Thoracic aorta (tissue), 2 donors: ENCODE data around the gene TXNIP. TPM values are rescaled to one million over a fixed set of nuclear protein-coding genes. Genes with fewer than 3 reads are reported as not detected.

ENCODE experiments used
- ATAC-seq: fragments of 150-250 bp; one replicate; pipeline ENCODE4 v1.8.0; 2017; ENCODE audit warnings: low read depth; ENCODE audit not compliant: insufficient number of reproducible peaks, low FRiP score
- DNase-seq: peaks from one replicate; pipeline ENCODE4 v3.0.0-alpha.2; 2020; ENCODE audit warnings: low spot score
- H3K27ac ChIP-seq, 2 donors: fragments of 200-600 bp; sonication (generic); 1 replicate in 1 of 2; 2 replicates in 1 of 2; pipeline ENCODE4 v1.5.1; 2016; ENCODE audit warnings: mild to moderate bottlenecking in 2 of 2, moderate library complexity in 2 of 2
- H3K27me3 ChIP-seq: fragments of 200-600 bp; sonication (generic); replicated peaks from 2 replicates; pipeline ENCODE4 v1.6.0; 2016; ENCODE audit warnings: mild to moderate bottlenecking; ENCODE audit not compliant: insufficient read depth
- H3K36me3 ChIP-seq: fragments of 200-600 bp; sonication (generic); one replicate; pipeline ENCODE4 v1.5.1; 2016
- H3K4me1 ChIP-seq, 2 donors: fragments of 200-600 bp; sonication (generic); 1 replicate in 1 of 2; 2 replicates in 1 of 2; pipeline versions ENCODE4 v1.5.1 to v1.6.0; 2016; ENCODE audit warnings: low read depth in 2 of 2, mild to moderate bottlenecking in 1 of 2; ENCODE audit not compliant: control insufficient read depth in 1 of 2
- H3K4me3 ChIP-seq: fragments of 200-600 bp; sonication (generic); 2 replicates; pipeline ENCODE4 v1.5.1; 2016; ENCODE audit warnings: mild to moderate bottlenecking
- H3K9me3 ChIP-seq: fragments of 200-600 bp; sonication (generic); 2 replicates; pipeline ENCODE4 v1.5.1; 2016
- total RNA-seq, 2 donors: library from RNA; depleted of rRNA; stranded (reverse); fragments of >200 nt; gene quantifications; one replicate each; pipeline versions ENCODE4 v1.1.0 to v1.2.3, GENCODE V29; 2016
- TF ChIP-seq, protein P1 (sequence below): fragments of 200-600 bp; sonication (generic); IDR thresholded peaks from one replicate; pipeline ENCODE4 v1.5.1; 2019; ENCODE audit warnings: antibody characterized with exemption

The TXNIP gene
- total RNA-seq, 2 donors from 2014 or later, result 423 to 622 TPM

DNA sequence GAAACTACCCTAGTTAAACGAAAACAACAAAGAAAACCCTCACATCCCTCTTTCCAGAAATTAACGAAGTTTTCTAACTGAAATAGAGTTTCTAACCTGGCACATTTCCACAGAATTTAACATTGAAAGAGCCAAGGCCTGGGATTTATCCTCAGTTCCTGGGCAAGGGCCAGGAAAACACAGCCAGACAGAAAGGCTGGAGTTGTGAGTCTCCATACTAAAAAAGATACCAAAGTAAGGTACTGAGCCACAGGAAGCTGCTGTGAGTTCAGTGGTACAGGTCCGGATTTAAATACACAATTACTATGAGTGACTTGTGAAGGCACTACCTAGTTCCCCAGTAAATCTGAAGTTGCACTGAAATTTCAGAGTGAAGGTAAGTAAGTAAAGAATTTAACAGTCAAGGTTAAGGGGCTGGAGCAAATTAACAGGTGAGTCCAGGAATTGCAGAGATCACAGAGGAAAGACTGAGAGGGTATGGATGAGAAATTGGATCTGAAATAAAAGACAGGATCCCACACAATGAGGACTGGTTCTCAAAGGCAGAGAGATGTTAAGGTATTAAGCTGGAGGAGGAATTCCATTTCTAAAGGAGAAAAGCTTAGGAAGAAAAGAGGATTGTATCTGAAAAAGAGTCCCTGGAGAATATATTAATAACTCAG is 39.5 kb downstream of the TXNIP start:
- no peaks in the 10 kb centered on the region for H3K27me3 ChIP-seq
- TF ChIP-seq, protein P1, sequence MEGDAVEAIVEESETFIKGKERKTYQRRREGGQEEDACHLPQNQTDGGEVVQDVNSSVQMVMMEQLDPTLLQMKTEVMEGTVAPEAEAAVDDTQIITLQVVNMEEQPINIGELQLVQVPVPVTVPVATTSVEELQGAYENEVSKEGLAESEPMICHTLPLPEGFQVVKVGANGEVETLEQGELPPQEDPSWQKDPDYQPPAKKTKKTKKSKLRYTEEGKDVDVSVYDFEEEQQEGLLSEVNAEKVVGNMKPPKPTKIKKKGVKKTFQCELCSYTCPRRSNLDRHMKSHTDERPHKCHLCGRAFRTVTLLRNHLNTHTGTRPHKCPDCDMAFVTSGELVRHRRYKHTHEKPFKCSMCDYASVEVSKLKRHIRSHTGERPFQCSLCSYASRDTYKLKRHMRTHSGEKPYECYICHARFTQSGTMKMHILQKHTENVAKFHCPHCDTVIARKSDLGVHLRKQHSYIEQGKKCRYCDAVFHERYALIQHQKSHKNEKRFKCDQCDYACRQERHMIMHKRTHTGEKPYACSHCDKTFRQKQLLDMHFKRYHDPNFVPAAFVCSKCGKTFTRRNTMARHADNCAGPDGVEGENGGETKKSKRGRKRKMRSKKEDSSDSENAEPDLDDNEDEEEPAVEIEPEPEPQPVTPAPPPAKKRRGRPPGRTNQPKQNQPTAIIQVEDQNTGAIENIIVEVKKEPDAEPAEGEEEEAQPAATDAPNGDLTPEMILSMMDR, result no peak
- ATAC-seq, result no peak
- no peak for DNase-seq
- H3K4me3 ChIP-seq, result peak overlapping the region; percentile 85
- H3K36me3 ChIP-seq, result no peaks in the 10 kb centered on the region
- peak overlapping the region; percentile 82 to 93 for H3K27ac ChIP-seq
- peaks cover 27 to 56% of the 10 kb centered on the region in 2 donors for H3K4me1 ChIP-seq
- H3K9me3 ChIP-seq, result no peaks in the 10 kb centered on the region

DNA sequence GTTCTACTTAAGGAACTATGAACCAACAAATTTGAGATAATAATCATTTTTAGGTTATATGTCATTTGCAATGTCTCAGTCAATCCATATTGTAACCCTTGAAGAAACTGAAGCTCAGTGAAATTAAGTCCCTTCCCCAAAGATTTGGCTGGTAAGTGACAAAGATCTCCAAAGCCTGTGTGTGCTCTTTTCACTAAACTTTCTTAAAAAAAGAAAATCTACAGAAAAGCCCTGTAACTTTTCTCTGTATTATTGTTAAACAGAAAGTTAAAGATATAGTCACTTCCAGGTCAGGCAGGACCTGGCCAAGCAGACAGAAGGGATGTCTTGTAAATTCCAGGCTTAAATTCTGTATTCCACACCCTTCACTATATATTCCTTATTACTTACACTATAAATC is 40.0 kb downstream of the TXNIP start:
- H3K4me1 ChIP-seq, result peaks cover 31 to 62% of the 10 kb centered on the region in 2 donors
- no peak for ATAC-seq
- TF ChIP-seq, protein P1, result no peak
- H3K4me3 ChIP-seq, result peak overlapping the region; percentile 85
- peak overlapping the region; percentile 82 to 93 for H3K27ac ChIP-seq
- H3K36me3 ChIP-seq, result no peaks in the 10 kb centered on the region
- DNase-seq, result no peak
- H3K27me3 ChIP-seq, result no peaks in the 10 kb centered on the region
- H3K9me3 ChIP-seq, result no peaks in the 10 kb centered on the region

DNA sequence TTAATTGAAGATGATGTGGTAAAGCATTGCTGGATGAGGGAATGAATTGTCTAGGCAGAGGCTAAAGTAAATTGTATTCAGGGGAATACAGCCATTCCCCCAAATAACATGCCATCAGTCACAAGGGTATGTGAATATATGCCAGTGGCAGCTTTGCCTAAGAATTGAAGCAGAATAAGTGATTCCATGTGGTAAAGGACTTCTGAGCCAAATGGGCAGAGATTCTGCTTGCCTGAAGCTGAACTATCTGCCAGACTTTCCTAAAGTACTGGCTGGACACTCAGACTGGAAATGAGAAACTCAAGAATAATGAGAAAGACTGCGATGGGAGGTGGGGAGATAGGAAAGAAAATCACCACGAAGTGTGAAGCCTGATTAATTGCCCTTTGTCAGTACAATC is 40.9 kb downstream of the TXNIP start:
- ATAC-seq (no peak), DNase-seq (no peak)
- no peaks in the 10 kb centered on the region for H3K9me3 ChIP-seq
- H3K4me1 ChIP-seq, result peaks cover 32 to 71% of the 10 kb centered on the region in 2 donors
- no peaks in the 10 kb centered on the region for H3K27me3 ChIP-seq
- peak overlapping the region; percentile 85 for H3K4me3 ChIP-seq
- H3K36me3 ChIP-seq, result no peaks in the 10 kb centered on the region
- TF ChIP-seq, protein P1, result no peak
- H3K27ac ChIP-seq, result peak overlapping the region; percentile 82 to 93

DNA sequence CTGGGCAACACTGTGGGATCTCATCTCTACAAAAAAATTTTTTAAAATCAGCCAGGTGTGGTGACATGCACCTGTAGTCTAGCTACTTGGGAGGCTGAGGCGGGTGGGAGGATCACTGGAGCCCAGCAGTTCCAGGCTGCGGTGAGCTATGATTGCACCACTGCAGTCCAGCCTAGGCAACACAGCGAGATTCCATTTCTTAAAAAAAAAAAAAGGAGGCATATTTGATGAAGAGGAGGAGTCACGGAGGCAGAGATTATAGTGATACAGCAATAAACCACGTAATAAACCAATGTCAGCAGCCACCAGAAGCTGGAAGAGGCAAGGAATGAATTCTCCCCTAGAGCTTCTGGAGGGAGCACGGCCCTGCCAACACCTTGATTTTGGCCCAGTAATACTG is 42.5 kb downstream of the TXNIP start:
- no peak for ATAC-seq
- Histone ChIP-seq H3K4me1 (peaks cover 32 to 64% of the 10 kb centered on the region in 2 donors), H3K27me3 (no peaks in the 10 kb centered on the region), H3K36me3 (no peaks in the 10 kb centered on the region), H3K4me3 (no peak overlapping the region), H3K27ac (no peak overlapping the region), H3K9me3 (no peaks in the 10 kb centered on the region)
- no peak for DNase-seq
- TF ChIP-seq, protein P1, result no peak

DNA sequence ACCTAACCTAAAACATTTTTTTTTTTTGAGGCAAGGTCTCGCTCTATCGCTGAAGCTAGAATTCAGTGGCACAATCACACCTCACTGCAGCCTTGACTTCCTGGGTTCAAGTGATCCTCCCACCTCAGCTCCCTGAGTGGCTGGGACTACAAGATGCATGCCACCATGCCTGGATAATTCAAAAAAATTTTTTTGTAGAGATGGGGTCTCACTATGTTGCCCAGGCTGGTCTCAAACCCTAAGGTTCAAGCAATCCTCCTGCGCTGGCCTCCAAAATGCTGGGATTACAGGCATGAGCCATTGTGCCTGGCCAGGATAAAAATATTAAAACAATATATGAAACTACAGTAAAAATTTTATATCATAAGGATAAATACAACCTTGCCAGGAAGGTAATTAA is 43.5 kb downstream of the TXNIP start:
- H3K9me3 ChIP-seq, result no peaks in the 10 kb centered on the region
- H3K36me3 ChIP-seq, result no peaks in the 10 kb centered on the region
- TF ChIP-seq, protein P1, result no peak
- no peaks in the 10 kb centered on the region for H3K27me3 ChIP-seq
- no peak overlapping the region for H3K27ac ChIP-seq
- DNase-seq, result no peak
- H3K4me1 ChIP-seq, result peaks cover 28 to 56% of the 10 kb centered on the region in 2 donors
- no peak overlapping the region for H3K4me3 ChIP-seq
- no peak for ATAC-seq
